Hematopoietic multipotent progenitor cell treated with erythropoietin and hydrocortisone succinate and interleukin-3 and kit ligand, for 8 days (in vitro differentiated cells): ENCODE data around the gene CYLC1.
A peak's percentile ranks its signal among the peaks of the same experiment; 100 is the strongest.

Experiments
- DNase-seq: peaks from one replicate; pipeline ENCODE4 v3.0.0-alpha.2; 2015

CYLC1 gene

DNA sequence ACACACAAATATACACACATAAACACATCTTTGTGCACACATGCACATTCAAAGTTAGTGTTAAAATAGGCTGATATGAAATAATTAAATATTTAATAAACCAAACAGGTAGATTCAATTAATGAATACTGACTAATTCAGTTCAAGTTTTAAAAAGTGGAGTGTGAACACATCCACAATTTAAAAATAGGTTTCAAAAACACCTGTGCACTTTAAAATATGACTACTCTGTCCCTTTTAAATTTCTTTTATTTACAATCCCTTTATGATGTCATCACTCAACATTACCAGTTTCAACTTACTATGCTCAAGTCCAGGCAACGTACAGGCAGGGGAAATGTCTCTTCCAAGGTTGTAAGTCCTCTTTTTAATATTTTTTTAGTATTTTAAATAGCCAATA is at the start of gene CYLC1:
TSS of gene CYLC1 (plus strand) at position 301 of the 400 bp plus-strand sequence. CDS start at position 338, 37 bp downstream.
- DNase-seq, result no peak

- no peak for DNase-seq
Observed at GRCh38 chrX:83819304-83819703, 41.6 kb upstream of the CYLC1 start.

DNA sequence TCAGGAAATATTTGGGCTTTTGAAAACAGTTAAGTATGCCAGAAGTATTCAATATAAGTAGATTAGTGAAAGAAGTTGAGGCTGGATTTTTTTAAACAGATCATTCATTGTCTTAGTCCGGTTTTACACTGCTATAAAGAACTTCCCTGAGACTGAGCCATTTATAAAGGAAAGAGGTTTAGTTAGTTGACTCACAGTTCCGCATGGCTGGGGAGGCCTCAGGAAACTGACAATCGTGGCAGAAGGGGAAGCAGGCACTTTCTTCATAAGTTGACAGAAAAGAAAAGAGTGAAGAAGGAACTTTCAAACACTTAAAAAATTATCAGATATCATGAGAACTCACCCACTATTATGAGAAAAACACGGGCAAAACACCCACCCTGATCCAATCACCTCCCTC is 31.1 kb upstream of the CYLC1 start:
- DNase-seq, result no peak

DNA sequence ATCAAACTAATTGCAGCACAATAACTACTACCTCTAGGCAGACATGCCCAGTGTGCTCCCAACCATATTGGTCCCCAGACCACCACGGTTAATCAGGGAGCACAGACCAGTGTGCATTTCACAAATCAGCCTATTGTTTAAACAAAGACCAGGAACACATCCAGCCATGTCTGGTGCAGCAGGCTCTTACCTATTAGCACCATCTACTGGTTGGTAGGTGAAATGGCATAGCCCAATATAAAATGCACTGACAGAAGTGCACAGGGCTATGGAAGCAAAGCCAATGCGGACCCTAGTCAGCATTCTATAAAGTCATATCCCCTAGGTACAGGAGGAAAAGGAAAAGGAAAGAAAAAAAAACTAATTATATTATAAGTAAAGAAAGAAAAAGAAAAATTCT is 15.5 kb upstream of the CYLC1 start:
- peak; percentile 17 for DNase-seq

- no peak for DNase-seq
Observed at GRCh38 chrX:83847339-83847738, 13.6 kb upstream of the CYLC1 start.

- no peak for DNase-seq
Observed at GRCh38 chrX:83888585-83888984, 27.6 kb downstream of the CYLC1 start.

DNA sequence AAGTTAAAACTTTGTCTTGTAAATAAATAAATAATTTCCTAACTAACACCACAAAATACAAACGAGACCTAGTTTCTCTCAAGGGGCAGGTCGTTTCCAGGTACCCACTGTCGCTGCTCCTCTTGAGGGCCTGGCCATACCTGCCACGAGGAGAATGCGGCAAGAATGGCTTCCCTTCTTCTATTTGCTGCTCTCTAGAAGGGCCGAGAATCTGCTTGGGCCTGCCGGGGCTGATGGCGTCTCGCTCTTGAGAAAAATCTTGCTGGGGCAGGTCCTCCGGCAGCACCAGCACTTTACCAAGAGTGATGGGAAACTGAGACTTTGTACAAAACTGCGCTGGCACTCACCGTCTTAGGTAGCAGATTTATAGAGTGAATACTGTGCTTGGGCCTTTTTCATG is 31.5 kb downstream of the CYLC1 start:
- no peak for DNase-seq

DNA sequence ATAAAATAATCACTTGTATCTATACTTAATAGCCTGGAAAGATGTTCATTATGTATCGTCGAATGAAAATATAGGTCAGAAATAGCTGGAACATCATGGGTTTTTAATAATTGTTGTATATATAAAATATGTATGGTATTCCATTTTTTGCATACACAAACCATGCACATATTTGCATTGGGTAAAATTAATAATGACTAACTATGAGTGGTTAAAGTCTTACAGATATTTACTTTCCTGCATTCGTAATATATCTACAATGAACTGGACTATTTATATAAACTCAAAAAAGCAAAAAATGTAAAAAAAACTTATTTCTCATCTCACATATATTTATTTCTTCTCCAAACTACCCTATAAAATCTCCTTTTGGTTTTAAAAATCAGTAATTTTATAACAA is 46.0 kb downstream of the CYLC1 start:
- DNase-seq, result no peak

DNA sequence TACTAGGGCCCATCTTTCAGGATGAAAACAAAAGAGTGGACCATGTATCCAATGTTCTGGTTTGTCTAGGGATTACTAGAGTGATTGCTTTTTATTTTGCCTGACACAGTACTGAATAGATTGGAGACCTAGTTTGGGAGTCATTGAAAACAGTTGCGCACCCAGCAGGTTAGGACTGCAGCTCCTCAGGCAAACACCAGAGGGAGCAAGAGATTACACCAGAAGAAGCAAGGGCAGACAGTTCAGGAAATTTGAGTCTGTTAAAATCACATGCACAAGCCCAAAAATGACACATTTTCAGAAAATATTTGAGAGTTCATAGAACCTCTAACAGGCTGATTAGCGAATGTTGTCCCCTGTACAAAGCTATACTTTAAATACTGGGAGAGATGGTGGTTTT is 55.6 kb downstream of the CYLC1 start:
- DNase-seq, result peak; percentile 0

GRCh38 chrX:83934220-83934619 is 73.3 kb downstream of the CYLC1 start:
- no peak for DNase-seq
